NCI-H128 (cell line): ENCODE measurements around the gene KIF27.
"Not testable (repeated sequence)": the region's sequence is repeated elsewhere in the genome, so short reads cannot be mapped to it uniquely, and the experiment has no call there.

ENCODE experiments used
- DNase-seq: peaks from one replicate; lab custom pipeline; 2025; ENCODE audit not compliant: unreplicated experiment; lab: John Stamatoyannopoulos, UW

KIF27 gene

GRCh38 chr9:83932011-83932410 lies 10.8 kb upstream of the KIF27 start:
- DNase-seq, result no peak

DNA sequence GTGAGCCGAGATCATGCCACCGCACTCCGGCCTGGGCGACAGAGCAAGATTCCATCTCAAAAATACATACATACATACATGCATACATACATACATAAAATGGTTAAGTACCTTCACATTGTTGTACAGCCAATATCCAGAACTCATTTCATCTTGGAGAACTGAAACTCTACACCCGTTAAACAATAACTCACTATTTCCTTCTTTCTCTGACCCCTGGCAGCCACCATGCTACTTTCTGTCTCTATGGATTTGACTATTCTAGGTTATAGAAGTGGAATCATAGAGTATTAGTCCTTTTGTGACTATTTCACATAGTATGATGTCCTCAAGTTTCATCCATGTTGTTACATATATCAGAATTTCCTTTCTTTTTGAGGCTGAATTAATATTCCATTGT lies 9.6 kb upstream of the KIF27 start:
- DNase-seq, result no peak

DNA sequence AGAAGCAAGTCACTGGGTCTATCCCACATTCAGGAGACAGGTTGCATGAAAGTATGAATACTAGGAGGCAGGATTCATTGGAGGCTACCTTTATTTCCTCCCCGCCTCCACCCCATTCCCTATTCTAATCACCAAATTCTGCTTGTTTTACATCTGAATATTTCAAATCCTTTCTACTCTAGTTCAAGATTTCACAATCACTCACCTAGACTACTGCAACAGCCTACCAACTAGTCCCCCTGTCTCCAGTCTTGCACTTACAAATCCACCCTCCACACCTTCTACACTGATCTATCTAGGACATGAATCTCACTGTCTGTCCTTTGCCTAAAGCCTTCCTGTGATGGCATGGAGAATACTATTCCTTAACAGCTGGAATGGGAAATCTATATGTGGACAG lies 6.4 kb upstream of the KIF27 start:
- no peak for DNase-seq

GRCh38 chr9:83920469-83920926 lies 734 bp downstream of the KIF27 start:
- peak; percentile 17 for DNase-seq

DNA sequence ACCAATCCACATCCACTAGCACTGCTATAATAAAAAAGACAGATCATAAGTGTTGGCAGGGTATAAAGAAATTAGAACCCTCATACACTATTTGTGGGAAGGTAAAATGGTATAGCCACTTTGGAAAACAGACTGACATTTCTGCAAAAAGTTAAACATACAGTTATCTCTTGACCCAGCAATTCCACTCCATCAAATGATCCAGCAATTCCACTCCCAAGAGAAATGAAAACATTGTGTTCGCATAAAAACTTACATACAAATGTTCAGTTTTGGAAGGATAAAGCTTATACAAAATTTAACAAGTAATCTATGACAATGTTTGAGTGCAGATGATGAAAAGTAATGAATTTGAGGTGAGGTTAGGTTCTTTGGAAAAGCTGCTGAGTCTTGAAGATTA lies 2.1 kb downstream of the KIF27 start:
- no peak for DNase-seq

DNA sequence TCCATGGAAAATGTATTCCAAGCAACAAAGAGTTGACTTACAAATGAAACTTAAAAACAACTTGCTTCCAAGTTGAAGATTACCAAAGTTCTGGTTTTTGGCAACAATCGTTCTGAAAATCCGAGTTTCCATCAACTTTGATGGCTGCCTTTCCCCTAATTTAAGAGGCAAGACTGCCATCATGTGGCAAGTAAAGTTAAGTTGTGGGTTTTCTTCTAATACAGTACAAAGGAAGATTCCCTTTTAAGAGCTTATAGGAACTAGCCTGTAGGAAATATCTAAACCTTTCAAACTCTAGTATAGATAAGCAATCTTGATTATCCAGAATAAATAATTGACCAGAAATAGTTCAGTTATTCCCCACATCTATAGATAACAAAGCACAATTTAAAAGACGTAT lies 9.0 kb downstream of the KIF27 start:
- DNase-seq, result not testable (repeated sequence)

GRCh38 chr9:83906144-83906543 lies 15.1 kb downstream of the KIF27 start:
- DNase-seq, result no peak

- DNase-seq, result not testable (repeated sequence)
Measured at GRCh38 chr9:83900615-83901014, 20.6 kb downstream of the KIF27 start.

- DNase-seq, result not testable (repeated sequence)
Measured at GRCh38 chr9:83894301-83894700, 26.9 kb downstream of the KIF27 start.

DNA sequence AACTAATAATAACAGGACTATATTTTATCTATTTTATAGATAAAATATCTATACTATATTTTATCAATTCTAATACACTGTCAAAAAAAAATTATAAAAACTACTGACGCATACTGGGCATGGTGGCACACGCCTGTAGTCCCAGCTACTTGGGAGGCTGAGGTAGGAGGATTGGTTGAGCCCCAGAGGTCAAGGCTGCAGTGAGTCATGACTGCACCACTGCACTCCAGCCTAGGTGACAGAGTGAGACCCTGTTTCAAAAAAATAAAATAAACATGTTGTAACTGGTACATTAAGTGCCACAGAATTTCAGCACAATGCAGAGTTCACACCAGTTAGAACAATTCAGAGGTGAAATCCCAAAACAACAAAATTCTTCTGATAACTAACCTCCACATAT lies 34.7 kb downstream of the KIF27 start:
- DNase-seq, result not testable (repeated sequence)

GRCh38 chr9:83885559-83886240 lies 35.5 kb downstream of the KIF27 start:
- not testable (repeated sequence) for DNase-seq

DNA sequence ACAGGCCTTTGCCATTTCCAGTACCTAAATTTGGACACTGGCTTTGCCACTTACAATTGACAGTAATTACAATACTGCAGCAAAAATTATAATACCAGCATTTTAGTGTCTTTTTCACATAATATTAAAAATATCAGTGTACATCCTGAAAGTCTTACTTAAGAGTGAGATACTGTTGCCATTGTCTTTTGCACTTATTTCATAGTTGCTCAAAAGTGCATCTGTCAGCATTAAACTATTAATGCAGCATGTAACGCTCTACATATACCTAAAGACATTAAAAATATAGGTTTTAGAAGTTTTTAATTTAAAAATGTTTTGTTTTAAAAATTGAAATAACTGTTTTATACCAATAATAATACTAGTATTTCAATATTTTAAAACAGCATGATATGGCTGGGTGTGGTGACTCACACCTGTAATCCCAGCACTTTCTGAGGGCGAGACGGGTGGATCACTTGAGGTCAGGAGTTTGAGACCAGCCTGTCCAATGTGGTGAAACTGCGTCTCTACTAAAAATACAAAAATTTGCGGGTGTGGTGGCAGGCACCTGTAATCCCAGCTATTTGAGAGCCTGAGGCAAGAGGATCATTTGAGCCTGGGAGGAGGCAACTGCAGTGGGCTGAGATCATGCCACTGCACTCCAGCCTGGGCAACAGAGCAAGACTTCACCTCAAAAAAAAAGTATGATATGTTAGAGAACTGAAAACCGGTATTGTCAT lies 39.4 kb downstream of the KIF27 start:
- DNase-seq, result not testable (repeated sequence)

DNA sequence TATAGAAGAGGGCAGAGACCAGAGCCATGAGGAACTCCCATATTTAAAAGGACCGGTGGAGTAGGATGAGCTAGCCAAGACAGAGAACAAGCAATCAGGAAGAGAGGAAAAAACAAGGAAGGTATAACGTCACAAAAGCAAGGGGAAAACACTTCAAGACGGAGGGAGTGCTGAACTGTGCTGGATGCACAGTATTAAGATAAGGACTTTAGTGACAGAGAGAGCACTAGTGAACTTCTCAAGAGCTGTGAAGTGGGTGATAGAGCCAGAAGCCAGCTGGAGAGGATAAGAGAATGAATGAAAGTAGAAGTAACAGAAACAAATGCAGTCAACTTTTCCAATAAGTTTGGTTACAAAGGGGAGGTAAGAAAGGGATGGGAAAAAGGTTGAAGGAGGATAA lies 45.7 kb downstream of the KIF27 start:
- DNase-seq, result not testable (repeated sequence)

GRCh38 chr9:83849895-83850294 lies 71.3 kb downstream of the KIF27 start:
- DNase-seq, result not testable (repeated sequence)

- not testable (repeated sequence) for DNase-seq
Measured at GRCh38 chr9:83837070-83837643, 84.1 kb downstream of the KIF27 start.

- DNase-seq, result not testable (repeated sequence)
Measured at GRCh38 chr9:83830426-83831071, 90.7 kb downstream of the KIF27 start.

GRCh38 chr9:83824986-83825623 lies 96.1 kb downstream of the KIF27 start:
- not testable (repeated sequence) for DNase-seq

DNA sequence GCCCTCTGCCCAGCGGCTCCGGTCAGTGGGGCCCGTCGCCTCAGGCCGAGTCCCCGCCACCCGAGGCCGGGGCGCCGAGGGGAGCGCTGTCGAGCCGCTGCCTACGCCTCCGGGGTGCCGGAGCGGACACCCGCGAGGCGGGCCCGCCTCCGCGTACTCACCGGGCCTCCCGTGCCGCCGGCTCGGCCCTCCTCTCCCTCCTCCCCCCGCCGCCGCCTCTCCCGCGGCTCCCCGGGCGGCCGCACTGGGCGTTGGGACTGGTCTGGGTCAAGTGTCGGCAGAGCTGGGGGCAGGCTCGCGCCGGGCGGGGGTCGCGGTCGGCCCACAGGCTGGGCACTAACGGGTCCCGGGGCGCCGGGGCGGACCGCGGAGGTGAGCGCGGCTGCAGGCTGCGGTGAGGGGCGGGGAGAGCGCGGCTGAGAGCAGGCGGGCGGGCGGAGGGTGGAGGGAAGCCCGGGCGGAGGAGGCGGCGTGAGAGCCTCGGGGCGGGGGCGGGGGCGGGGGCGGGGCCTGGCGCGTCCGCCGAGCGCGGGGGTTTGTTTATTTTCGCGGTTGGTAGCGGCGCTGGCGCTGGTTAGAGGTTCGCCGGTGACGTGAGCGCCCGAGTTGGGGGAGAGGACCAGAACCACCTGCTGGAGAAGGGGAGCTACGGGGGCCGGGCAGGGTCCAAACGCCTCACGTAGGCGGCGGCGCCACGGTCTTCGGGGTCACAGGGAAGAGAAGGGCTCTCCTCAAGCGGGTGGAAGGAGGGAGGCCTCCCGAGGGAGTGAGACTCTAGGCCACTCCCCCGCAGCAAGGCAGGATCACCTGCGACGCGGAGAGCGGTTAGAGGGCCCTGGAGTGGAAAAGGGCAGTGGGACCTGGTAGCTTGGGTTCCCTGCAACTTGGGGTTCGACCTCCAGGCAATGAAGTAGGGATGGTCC lies 103.6 kb downstream of the KIF27 start, which contains the start of gene GKAP1:
GKAP1 (minus strand) TSS at position 414 of the 923 bp plus-strand sequence. CDS start 11,252 bp downstream, outside the sequence.
- peak; percentile 47 for DNase-seq

- DNase-seq, result not testable (repeated sequence)
Measured at GRCh38 chr9:83817011-83817355, 104.2 kb downstream of the KIF27 start.

- DNase-seq, result not testable (repeated sequence)
Measured at GRCh38 chr9:83815120-83815519, 106.1 kb downstream of the KIF27 start.
